GM06990 (cell line): ENCODE measurements around the gene HEMK1.

ENCODE experiments used
- DNase-seq: peaks from one replicate; pipeline ENCODE4 v3.0.0-alpha.2; 2011; ENCODE audit not compliant: insufficient read length; ENCODE audit errors: extremely low read depth
- H3K27me3 ChIP-seq: replicated peaks from 2 replicates; pipeline ENCODE4 v1.6.0; 2011; ENCODE audit warnings: low read length; ENCODE audit not compliant: control insufficient read depth, insufficient read depth
- H3K36me3 ChIP-seq: 2 replicates; pipeline ENCODE4 v1.5.1; 2011; ENCODE audit warnings: low read length; ENCODE audit not compliant: control insufficient read depth, insufficient read depth
- H3K4me3 ChIP-seq: replicated peaks from 2 replicates; pipeline ENCODE4 v1.5.1; 2011; ENCODE audit warnings: low read depth, mild to moderate bottlenecking, control low read depth, low read length
- TF ChIP-seq, protein P1 (sequence below): IDR thresholded peaks from 2 replicates; pipeline ENCODE4 v1.5.1; 2011; ENCODE audit warnings: low read length, control low read depth, mild to moderate bottlenecking, inconsistent platforms; ENCODE audit not compliant: insufficient read depth, poor library complexity, severe bottlenecking

HEMK1 gene

DNA sequence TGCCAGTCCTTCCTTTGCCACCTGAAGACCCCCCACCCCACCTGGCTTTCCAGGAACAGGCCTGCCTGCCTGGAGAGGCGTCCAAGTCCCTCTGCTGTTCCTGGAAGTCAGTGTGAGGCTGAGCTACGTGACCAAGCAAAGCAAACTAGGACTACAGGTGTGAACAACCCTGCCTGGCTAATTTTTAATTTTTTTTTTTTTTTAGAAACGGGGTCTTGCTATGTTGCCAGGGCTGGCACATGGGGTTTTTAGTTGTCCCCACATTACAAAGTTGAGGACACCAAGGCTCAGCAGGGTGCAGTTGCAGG is 17.4 kb downstream of the HEMK1 start:
- Histone ChIP-seq H3K4me3 (no peak overlapping the region), H3K36me3 (no peaks in the 10 kb centered on the region; the same call in 1 of the 2 replicates), H3K27me3 (no peaks in the 10 kb centered on the region)
- DNase-seq: no peak
- TF ChIP-seq, protein P1, sequence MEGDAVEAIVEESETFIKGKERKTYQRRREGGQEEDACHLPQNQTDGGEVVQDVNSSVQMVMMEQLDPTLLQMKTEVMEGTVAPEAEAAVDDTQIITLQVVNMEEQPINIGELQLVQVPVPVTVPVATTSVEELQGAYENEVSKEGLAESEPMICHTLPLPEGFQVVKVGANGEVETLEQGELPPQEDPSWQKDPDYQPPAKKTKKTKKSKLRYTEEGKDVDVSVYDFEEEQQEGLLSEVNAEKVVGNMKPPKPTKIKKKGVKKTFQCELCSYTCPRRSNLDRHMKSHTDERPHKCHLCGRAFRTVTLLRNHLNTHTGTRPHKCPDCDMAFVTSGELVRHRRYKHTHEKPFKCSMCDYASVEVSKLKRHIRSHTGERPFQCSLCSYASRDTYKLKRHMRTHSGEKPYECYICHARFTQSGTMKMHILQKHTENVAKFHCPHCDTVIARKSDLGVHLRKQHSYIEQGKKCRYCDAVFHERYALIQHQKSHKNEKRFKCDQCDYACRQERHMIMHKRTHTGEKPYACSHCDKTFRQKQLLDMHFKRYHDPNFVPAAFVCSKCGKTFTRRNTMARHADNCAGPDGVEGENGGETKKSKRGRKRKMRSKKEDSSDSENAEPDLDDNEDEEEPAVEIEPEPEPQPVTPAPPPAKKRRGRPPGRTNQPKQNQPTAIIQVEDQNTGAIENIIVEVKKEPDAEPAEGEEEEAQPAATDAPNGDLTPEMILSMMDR: no peak

DNA sequence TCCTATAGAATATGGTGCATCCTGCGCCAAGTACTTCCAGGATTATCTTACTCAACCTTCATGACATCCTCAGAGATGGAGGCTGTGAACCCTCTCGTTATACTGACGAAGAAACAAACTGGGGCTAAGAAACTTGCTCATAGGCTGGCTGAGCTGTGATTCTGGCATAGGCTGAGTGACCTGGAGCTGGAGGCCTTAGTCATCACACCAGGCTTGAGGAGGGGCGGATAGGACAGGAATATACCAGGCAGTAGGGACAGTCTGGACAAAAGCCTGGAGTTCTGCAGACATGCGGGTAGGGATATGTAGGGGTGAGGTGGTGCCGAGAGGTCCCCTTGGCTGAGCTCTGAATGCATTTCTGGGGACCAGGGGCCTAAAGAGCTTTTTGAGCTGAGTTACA is 18.1 kb downstream of the HEMK1 start:
- no peaks in the 10 kb centered on the region; the same call in 1 of the 2 replicates for H3K36me3 ChIP-seq
- TF ChIP-seq, protein P1: no peak
- DNase-seq: no peak
- H3K27me3 ChIP-seq: no peaks in the 10 kb centered on the region
- H3K4me3 ChIP-seq: no peak overlapping the region

DNA sequence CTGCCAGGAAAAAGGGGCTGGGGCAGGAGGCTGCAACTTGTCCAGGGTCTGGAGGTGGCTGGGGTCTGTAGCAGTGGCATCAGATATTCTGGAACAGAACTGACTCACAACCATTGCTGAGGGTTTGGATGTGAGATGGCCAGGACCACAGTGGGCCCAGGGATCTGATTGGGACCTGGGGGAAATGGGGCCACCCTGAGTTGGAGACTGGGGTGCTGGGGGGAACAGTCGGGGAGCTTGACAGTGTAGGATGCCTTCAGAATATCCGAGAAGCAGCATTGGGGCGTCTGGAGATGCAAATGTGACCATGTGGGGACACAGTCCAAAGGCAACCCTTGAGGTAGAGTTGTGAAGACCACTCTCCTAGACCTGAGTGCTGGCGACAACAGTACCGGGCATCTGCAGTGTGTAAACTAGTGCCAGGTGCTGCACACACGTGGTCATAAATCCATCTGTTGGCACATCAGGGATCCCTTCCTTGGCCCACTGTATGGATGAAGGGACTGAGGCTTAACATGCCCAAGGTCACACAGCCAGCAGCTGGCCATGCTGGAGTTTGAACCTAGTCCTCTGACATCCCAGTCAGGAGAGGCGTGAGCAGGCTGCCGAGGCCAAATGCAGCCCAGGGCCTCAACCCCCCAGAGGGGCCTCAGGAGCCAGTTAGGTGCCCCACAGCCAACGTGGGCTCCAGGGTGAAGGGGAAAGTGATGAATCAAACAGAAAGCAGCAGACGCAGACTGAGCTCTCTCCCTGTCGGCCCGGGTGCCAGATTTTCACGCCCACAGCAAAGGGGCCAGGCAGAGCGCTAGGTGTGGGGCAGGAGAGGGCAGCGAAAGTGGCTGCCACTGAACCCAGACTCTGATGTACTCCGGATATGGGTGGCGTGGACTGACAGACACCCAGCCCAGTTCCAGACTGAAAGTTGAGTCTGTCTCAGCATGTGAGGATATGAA is 18.8 kb downstream of the HEMK1 start:
- TF ChIP-seq, protein P1: no peak

DNA sequence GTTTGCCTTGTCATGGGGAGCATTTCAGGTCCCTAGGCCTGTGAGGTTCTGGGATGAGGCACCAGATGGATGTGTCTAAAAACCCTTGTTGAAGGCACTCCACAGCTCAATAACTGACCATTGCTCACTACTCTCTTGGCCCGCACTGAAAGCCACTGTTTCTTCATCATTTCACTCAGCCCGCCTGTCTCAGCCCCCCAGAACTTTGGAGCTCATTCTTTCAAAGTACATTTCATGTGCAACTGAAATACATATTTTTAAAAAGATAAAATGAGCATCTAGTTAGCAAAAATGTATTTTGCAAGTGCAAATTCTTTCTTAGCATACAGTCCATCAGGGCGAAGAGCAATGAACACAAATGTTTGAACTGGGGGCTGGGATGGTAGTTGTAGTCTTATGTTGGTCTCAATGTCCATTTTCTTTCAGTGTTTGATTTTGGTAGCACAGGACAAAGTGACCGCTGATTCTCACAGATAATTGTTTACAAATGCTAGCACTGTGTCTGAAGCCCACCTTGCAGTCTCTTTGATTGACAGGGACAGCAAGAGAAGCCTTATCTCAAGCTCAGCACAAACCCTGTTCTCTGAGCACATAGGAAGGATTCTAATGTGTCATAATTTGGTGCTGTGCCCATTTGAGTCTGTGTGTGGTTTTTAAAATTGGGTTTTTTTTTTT is 19.6 kb downstream of the HEMK1 start:
- no peak for DNase-seq
- TF ChIP-seq, protein P1: no peak

More for the DNA sequence above, 18.8 kb downstream of the HEMK1 start:
- Histone ChIP-seq H3K36me3 (no peaks in the 10 kb centered on the region), H3K4me3 (no peak overlapping the region), H3K27me3 (no peaks in the 10 kb centered on the region)
- DNase-seq: peak; percentile 69

DNA sequence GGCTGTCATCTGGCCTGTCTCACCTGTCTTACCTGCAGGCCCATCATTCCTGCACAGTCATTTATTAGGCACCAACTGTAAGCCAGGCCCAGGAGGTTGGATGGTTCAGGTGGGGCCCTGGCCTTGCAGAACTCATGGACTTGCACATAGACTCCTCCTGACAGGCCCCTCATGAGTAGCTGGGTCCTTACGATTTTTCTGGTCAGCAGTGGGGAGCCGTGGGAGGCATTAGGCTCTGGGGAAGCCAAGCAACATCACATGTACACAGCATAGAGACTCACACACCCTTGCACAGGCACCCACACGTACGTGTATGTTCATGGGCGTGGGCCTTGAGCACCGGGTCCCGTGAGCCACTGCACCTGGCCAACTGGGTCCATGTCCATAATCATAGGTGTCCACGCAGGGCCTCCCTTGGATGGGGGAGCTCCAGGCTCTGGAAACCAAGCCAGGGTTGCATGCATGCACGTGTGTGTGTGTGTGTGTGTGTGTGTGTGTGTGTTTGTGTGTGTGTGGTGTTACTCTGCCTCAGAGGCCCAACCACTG is 21.9 kb downstream of the HEMK1 start:
- Histone ChIP-seq H3K4me3 (no peak overlapping the region), H3K27me3 (no peaks in the 10 kb centered on the region), H3K36me3 (no peaks in the 10 kb centered on the region)
- TF ChIP-seq, protein P1: no peak
- no peak for DNase-seq

More for the DNA sequence above, 19.6 kb downstream of the HEMK1 start:
- no peaks in the 10 kb centered on the region for H3K27me3 ChIP-seq
- no peak overlapping the region for H3K4me3 ChIP-seq
- H3K36me3 ChIP-seq: no peaks in the 10 kb centered on the region
